Psoas muscle (tissue), 8 donors: Measurements from ENCODE around the gene RNF213. TPM values are rescaled to one million over a fixed set of nuclear protein-coding genes. Genes with fewer than 3 reads are reported as not detected.
"Not testable (repeated sequence)": the region's sequence is repeated elsewhere in the genome, so short reads cannot be mapped to it uniquely, and the experiment has no call there.

Experiments
- ATAC-seq, 4 donors: fragments of 200-7000 bp; cut with Tn5 transposase; one replicate each; pipeline ENCODE4 v1.9.1; 2020; ENCODE audit warnings: moderate library complexity in 3 of 4, mild to moderate bottlenecking in 2 of 4
- DNase-seq, 2 donors: peaks; one replicate each; pipeline ENCODE4 v3.0.0-alpha.2; 2020
- H3K27ac ChIP-seq: fragments of 200-600 bp; one replicate; pipeline ENCODE4 v1.8.0; 2022
- H3K27me3 ChIP-seq, 3 donors: fragments of 200-600 bp in 1 of 3; one replicate each; pipeline versions ENCODE4 v1.6.1 to v1.8.0; 2013 to 2022; ENCODE audit warnings: low read length in 2 of 3, mild to moderate bottlenecking in 2 of 3, moderate library complexity in 1 of 3; ENCODE audit not compliant: insufficient read depth in 3 of 3
- H3K36me3 ChIP-seq, 2 donors: fragments of 200-600 bp in 1 of 2; one replicate each; pipeline versions ENCODE4 v1.6.1 to v1.8.0; 2013 to 2022; ENCODE audit warnings: low read depth in 1 of 2, mild to moderate bottlenecking in 1 of 2, moderate library complexity in 1 of 2; ENCODE audit not compliant: insufficient read depth in 1 of 2
- H3K4me1 ChIP-seq: fragments of 200-600 bp; one replicate; pipeline ENCODE4 v1.8.0; 2022
- H3K4me3 ChIP-seq: fragments of 200-600 bp; one replicate; pipeline ENCODE4 v1.8.0; 2022; ENCODE audit warnings: mild to moderate bottlenecking
- H3K9me3 ChIP-seq: fragments of 200-600 bp; one replicate; pipeline ENCODE4 v1.8.0; 2022
- CTCF ChIP-seq: fragments of 200-600 bp; IDR thresholded peaks from one replicate; pipeline ENCODE4 v1.8.0; 2022; ENCODE audit warnings: antibody characterized with exemption
- WGBS, 3 donors: extraction: QIAGEN DNeasy Blood & Tissue Kit; methylation state at CpG; one replicate each; pipeline versions ENCODE4 v1.1.6 to v1.1.7; 2013; 5-methylcytosine and 5-hydroxymethylcytosine counted together
- intact Hi-C, 2 donors: fragments of 100-400 bp; cut with DNase I; formaldehyde crosslinking; loops; one replicate each; pipeline versions ENCODE4 v1.11.0 to v1.14.2; 2022
- polyA plus RNA-seq, 3 donors: library from polyadenylated mRNA; stranded (reverse); fragments of 200-250 nt; gene quantifications; one replicate each; pipeline ENCODE4 v1.2.3, GENCODE V29; 2013
- total RNA-seq, 4 donors: library from RNA; stranded (reverse); fragmentation: NEBNext Ultra II Directional in 2 of 4; extraction: Animal tissue kit (Norgen Biotek cat#: 25700) in 2 of 4; gene quantifications; one replicate each; pipeline versions ENCODE4 v1.2.1 to v1.2.4, GENCODE V29; 2021 to 2023
- donor health status: healthy with polysubstance abuse.
- donor health status: DM: no; HTN: no; CAD: no; lungs with moderate emphysema.
- donor health status: Bipolar disorder and iron deficiency.
- donor health status: healthy.
- donor health status: DM: yes; HTN: yes; CAD: no.
- donor health status: DM: no; HTN: no; CAD: no.
- donor health status: DM: no; HTN: no; CAD: no.
- donor health status: DM: yes; HTN: yes; CAD: no.

The RNF213 gene
- total and polyA plus RNA-seq, 7 donors, result 10.2 to 42.0 (median 33.7) TPM

- Histone ChIP-seq H3K4me1 (no peaks in the 10 kb centered on the region), H3K27ac (no peak overlapping the region), H3K4me3 (no peak overlapping the region), H3K27me3 (no peaks in the 10 kb centered on the region), H3K9me3 (no peaks in the 10 kb centered on the region), H3K36me3 (peaks cover 0 to 41% of the 10 kb centered on the region in 2 donors)
- intact Hi-C loops, result no loop called here
- ATAC-seq (no peak), DNase-seq (no peak)
- no peak for TF ChIP-seq CTCF
- 80 to 82% (median 81%) methylated on average over 10 of the region's 10 CpGs for WGBS, 3 donors
These were observed 11.7 kb downstream of the RNF213 start for GRCh38 chr17:80272366-80272765.

- intact Hi-C loops, result no loop called here
- ATAC-seq, result no peak
These were observed 13.7 kb downstream of the RNF213 start for GRCh38 chr17:80274331-80274730.

GRCh38 chr17:80274871-80275449 is 14.3 kb downstream of the RNF213 start:
- 81 to 92% (median 90%) methylated on average over 4 of the region's 4 CpGs for WGBS, 3 donors
- Histone ChIP-seq H3K4me1 (peaks cover 19% of the 10 kb centered on the region), H3K36me3 (peaks cover 0 to 22% of the 10 kb centered on the region in 2 donors), H3K9me3 (no peaks in the 10 kb centered on the region), H3K27ac (no peak overlapping the region), H3K4me3 (no peak overlapping the region), H3K27me3 (no peaks in the 10 kb centered on the region)
- TF ChIP-seq CTCF, result no peak
- DNase-seq (no peak), ATAC-seq (peak in 1 of 4 donors; percentile 15)
- intact Hi-C loops, result no loop called here

More at GRCh38 chr17:80274331-80274730, 13.7 kb downstream of the RNF213 start:
- no peaks in the 10 kb centered on the region for H3K27me3 ChIP-seq
- peaks cover 18% of the 10 kb centered on the region for H3K4me1 ChIP-seq
- no peak for DNase-seq
- peaks cover 0 to 25% of the 10 kb centered on the region in 2 donors for H3K36me3 ChIP-seq
- WGBS, 3 donors, result 81 to 86% (median 83%) methylated on average over 9 of the region's 9 CpGs
- no peak overlapping the region for H3K4me3 ChIP-seq
- H3K27ac ChIP-seq, result no peak overlapping the region
- no peaks in the 10 kb centered on the region for H3K9me3 ChIP-seq
- no peak for TF ChIP-seq CTCF

GRCh38 chr17:80275857-80276256 is 15.2 kb downstream of the RNF213 start:
- H3K27ac ChIP-seq, H3K27me3 ChIP-seq, intact Hi-C loops, H3K9me3 ChIP-seq, ATAC-seq, H3K4me3 ChIP-seq, DNase-seq: not testable (repeated sequence)
- Histone ChIP-seq H3K4me1 (peaks cover 23% of the 10 kb centered on the region), H3K36me3 (peaks cover 0 to 22% of the 10 kb centered on the region in 2 donors)
- 98 to 99% (median 99%) methylated on average over 8 of the region's 8 CpGs for WGBS, 3 donors

GRCh38 chr17:80277751-80278671 is 17.4 kb downstream of the RNF213 start:
- intact Hi-C loops, result no loop called here
- Histone ChIP-seq H3K27ac (peak overlapping the region; percentile 54), H3K9me3 (no peaks in the 10 kb centered on the region), H3K4me1 (peaks cover 23% of the 10 kb centered on the region), H3K36me3 (peaks cover 0 to 27% of the 10 kb centered on the region in 2 donors), H3K4me3 (no peak overlapping the region), H3K27me3 (no peaks in the 10 kb centered on the region)
- 44 to 67% (median 46%) methylated on average over 30 to 34 of the region's 34 CpGs for WGBS, 3 donors
- DNase-seq (peak in 1 of 2 donors; percentile 72), ATAC-seq (peak; percentile 51 to 77 (median 66))
- no peak for TF ChIP-seq CTCF
